ENCODE measurements around the gene THSD4.

DNA sequence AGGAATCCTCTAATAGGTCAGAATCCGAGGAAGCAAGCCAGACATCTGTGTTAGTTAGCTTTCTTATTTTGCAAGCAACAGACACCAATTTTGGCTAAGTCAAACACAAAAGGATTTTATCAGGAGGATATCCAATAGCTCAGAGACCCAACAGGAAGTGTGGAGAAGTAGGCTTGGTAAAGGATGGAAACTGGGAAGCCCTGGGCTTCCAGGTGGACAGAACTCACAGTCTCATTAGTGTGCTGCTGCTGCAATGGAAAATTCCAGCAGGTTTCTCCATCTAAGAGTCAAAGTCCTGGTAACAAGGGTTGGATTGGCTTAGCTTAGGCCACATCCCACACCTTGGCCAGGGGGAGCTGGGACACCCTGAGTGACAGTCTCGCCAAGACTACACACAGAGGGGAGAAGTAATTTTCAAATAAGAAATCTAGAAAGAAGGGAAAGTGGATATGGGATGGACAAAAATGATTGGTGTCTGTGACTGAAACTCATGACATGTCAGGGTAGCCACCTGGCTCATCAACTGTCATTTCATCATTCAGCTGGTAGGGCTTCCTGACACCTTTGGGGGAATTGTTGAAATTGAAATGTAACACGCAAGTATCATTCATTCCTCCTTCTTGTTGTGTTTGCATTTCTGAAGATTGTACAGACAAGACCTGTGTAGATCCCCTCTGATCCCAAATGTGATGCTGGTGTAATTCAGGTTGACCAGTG is 158.6 kb downstream of the THSD4 start:
- TF ChIP-seq CTCF (IDR thresholded peaks at IDR 0.05): no peak
- TF ChIP-seq POLR2A (IDR thresholded peaks at IDR 0.05): no peak
- no peak for TF ChIP-seq EP300 (IDR thresholded peaks at IDR 0.05)

Data from upper lobe of left lung (tissue), 4 donors.